Tibial nerve (tissue), 4 donors: ENCODE measurements around the gene RNF215. TPM values are rescaled to one million over a fixed set of nuclear protein-coding genes. Genes with fewer than 3 reads are reported as not detected.

Experiments used
- DNase-seq, 2 donors: peaks; one replicate each; pipeline ENCODE4 v3.0.0-alpha.2; 2019; ENCODE audit warnings: low spot score in 2 of 2
- H3K27ac ChIP-seq, 4 donors: fragments of 200-600 bp; sonication (generic) in 3 of 4; one replicate each; pipeline ENCODE4 v1.5.1; 2017 to 2019; ENCODE audit warnings: mild to moderate bottlenecking in 1 of 4
- H3K27me3 ChIP-seq, 2 donors: fragments of 200-600 bp; sonication (generic) in 1 of 2; one replicate each; pipeline versions ENCODE4 v1.5.1 to v1.6.0; 2017 to 2019
- H3K36me3 ChIP-seq, 3 donors: fragments of 200-600 bp; sonication (generic); one replicate each; pipeline ENCODE4 v1.5.1; 2018 to 2019
- H3K4me1 ChIP-seq, 4 donors: fragments of 200-600 bp; sonication (generic) in 3 of 4; one replicate each; pipeline ENCODE4 v1.5.1; 2017 to 2019
- H3K4me3 ChIP-seq, 4 donors: fragments of 200-600 bp; sonication (generic) in 3 of 4; one replicate each; pipeline ENCODE4 v1.5.1; 2017 to 2019; ENCODE audit warnings: mild to moderate bottlenecking in 1 of 4, moderate library complexity in 1 of 4
- H3K9me3 ChIP-seq, 4 donors: fragments of 200-600 bp; sonication (generic) in 3 of 4; one replicate each; pipeline ENCODE4 v1.5.1; 2017 to 2019
- EP300 ChIP-seq, 2 donors: sonication (generic); formaldehyde crosslinking; IDR thresholded peaks; one replicate each; pipeline ENCODE4 v1.6.1; 2017; ENCODE audit warnings: antibody characterized with exemption in 2 of 2, mild to moderate bottlenecking in 1 of 2
- POLR2A ChIP-seq, 2 donors: fragments of 450-650 bp; IDR thresholded peaks; one replicate each; pipeline ENCODE4 v1.6.1; 2017; ENCODE audit warnings: antibody characterized with exemption in 2 of 2, mild to moderate bottlenecking in 2 of 2, moderate library complexity in 2 of 2
- WGBS, 2 donors: methylation state at CpG; one replicate each; pipeline ENCODE4 v1.1.5; 2018; 5-methylcytosine and 5-hydroxymethylcytosine counted together
- total RNA-seq, 4 donors: library from RNA; depleted of rRNA; stranded (reverse); fragments of >200 nt; gene quantifications; one replicate each; pipeline ENCODE4 v1.1.0, GENCODE V29; 2016
- TF ChIP-seq, protein P1 (sequence below), 5 experiments: fragments of 200-600 bp in 3 of 5; fragments of 450-650 bp in 2 of 5; sonication (generic) in 3 of 5; IDR thresholded peaks; one replicate each; pipeline ENCODE4 v1.5.1; 2016 to 2019; ENCODE audit warnings: antibody characterized with exemption in 5 of 5, mild to moderate bottlenecking in 3 of 5, moderate library complexity in 2 of 5

Gene RNF215
- total RNA-seq, 4 donors from 2014 or later: 19.9 to 42.4 (median 25.2) TPM

GRCh38 chr22:30423959-30424533 is 36.8 kb upstream of the RNF215 start:
- H3K4me1 ChIP-seq: peaks cover 6 to 57% (median 39%) of the 10 kb centered on the region in 4 donors

GRCh38 chr22:30423301-30423958 is 36.2 kb upstream of the RNF215 start:
- H3K4me3 ChIP-seq: peak overlapping the region; percentile 59 to 89 (median 82)
- TF ChIP-seq EP300 (IDR thresholded peaks at IDR 0.05) (peak in 1 of 2 donors; percentile 98), POLR2A (IDR thresholded peaks at IDR 0.05) (peak; percentile 79 to 90)
- TF ChIP-seq, protein P1, sequence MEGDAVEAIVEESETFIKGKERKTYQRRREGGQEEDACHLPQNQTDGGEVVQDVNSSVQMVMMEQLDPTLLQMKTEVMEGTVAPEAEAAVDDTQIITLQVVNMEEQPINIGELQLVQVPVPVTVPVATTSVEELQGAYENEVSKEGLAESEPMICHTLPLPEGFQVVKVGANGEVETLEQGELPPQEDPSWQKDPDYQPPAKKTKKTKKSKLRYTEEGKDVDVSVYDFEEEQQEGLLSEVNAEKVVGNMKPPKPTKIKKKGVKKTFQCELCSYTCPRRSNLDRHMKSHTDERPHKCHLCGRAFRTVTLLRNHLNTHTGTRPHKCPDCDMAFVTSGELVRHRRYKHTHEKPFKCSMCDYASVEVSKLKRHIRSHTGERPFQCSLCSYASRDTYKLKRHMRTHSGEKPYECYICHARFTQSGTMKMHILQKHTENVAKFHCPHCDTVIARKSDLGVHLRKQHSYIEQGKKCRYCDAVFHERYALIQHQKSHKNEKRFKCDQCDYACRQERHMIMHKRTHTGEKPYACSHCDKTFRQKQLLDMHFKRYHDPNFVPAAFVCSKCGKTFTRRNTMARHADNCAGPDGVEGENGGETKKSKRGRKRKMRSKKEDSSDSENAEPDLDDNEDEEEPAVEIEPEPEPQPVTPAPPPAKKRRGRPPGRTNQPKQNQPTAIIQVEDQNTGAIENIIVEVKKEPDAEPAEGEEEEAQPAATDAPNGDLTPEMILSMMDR (IDR thresholded peaks at IDR 0.05): peak in 2 of 5 experiments; percentile 47 to 55
- 0% methylated on average over 12 to 31 of the region's 45 CpGs for WGBS, 2 donors
- no peaks in the 10 kb centered on the region for H3K9me3 ChIP-seq
- peak overlapping the region; percentile 89 to 99 (median 98) for H3K27ac ChIP-seq
- DNase-seq: no peak
- peaks cover 0 to 23% (median 5%) of the 10 kb centered on the region in 3 donors for H3K36me3 ChIP-seq
- peaks cover 6 to 57% (median 39%) of the 10 kb centered on the region in 4 donors for H3K4me1 ChIP-seq
- no peaks in the 10 kb centered on the region for H3K27me3 ChIP-seq

More at GRCh38 chr22:30423959-30424533, 36.8 kb upstream of the RNF215 start:
- Histone ChIP-seq H3K9me3 (no peaks in the 10 kb centered on the region), H3K36me3 (peaks cover 0 to 17% (median 0%) of the 10 kb centered on the region in 3 donors), H3K27me3 (no peaks in the 10 kb centered on the region), H3K4me3 (peak overlapping the region; percentile 59 to 89 (median 82)), H3K27ac (peak overlapping the region; percentile 89 to 99 (median 98))
- DNase-seq: peak; percentile 98 to 99
- WGBS, 2 donors: 1 to 3% methylated on average over 30 to 31 of the region's 31 CpGs
- TF ChIP-seq POLR2A (IDR thresholded peaks at IDR 0.05) (peak in 1 of 2 donors; percentile 74), EP300 (IDR thresholded peaks at IDR 0.05) (peak; percentile 80 to 95)
- TF ChIP-seq, protein P1 (IDR thresholded peaks at IDR 0.05): peak in 1 of 5 experiments; percentile 39

DNA sequence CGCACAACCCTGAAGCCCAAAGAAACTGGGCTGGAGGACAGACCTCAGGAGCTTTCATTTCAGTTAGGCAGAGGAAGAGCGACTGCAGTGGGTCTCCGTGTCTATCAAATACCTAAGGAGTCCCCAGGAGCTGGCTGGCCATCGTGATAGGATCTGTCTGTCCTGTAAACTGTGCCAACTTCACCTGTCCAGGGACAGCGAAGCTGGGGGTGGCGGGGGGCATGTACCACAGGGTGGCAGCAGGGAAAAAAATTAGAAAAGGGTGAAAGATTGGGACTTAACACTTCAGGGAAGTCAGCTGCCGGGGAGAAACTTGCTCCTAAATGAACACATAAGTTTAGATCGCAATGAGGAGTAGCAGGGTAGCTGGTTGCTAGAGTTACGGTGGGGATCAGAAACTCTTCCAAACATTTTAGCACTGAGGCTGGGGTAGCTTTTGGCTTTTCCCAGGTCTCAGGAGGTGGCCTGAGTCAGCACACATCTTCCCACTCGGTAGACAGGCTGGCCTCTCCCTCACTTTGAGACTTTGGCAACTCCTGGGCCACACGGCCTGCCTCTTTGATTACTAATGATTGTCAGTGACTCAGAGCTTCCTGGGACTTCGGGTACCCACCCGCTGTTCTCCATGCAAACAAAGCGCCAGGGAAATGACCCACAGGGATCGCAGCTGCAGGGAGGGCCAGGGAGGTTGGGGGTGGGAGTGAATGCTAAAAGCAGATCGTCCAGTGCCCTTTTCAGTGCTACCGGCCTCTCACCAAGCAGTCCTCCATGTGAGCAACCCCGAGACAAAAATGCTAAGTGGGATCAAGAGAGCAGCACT is 35.5 kb upstream of the RNF215 start:
- peak; percentile 60 to 65 for DNase-seq
- Histone ChIP-seq H3K4me3 (peak overlapping the region; percentile 59 to 89 (median 82)), H3K27ac (peak overlapping the region; percentile 89 to 99 (median 98)), H3K36me3 (peaks cover 0 to 30% (median 5%) of the 10 kb centered on the region in 3 donors), H3K9me3 (no peaks in the 10 kb centered on the region), H3K27me3 (no peaks in the 10 kb centered on the region), H3K4me1 (peaks cover 6 to 57% (median 39%) of the 10 kb centered on the region in 4 donors)
- TF ChIP-seq POLR2A (IDR thresholded peaks at IDR 0.05) (peak in 1 of 2 donors; percentile 47), EP300 (IDR thresholded peaks at IDR 0.05) (peak in 1 of 2 donors; percentile 76)
- TF ChIP-seq, protein P1 (IDR thresholded peaks at IDR 0.05): no peak
- 30 to 31% methylated on average over 18 of the region's 18 CpGs for WGBS, 2 donors

DNA sequence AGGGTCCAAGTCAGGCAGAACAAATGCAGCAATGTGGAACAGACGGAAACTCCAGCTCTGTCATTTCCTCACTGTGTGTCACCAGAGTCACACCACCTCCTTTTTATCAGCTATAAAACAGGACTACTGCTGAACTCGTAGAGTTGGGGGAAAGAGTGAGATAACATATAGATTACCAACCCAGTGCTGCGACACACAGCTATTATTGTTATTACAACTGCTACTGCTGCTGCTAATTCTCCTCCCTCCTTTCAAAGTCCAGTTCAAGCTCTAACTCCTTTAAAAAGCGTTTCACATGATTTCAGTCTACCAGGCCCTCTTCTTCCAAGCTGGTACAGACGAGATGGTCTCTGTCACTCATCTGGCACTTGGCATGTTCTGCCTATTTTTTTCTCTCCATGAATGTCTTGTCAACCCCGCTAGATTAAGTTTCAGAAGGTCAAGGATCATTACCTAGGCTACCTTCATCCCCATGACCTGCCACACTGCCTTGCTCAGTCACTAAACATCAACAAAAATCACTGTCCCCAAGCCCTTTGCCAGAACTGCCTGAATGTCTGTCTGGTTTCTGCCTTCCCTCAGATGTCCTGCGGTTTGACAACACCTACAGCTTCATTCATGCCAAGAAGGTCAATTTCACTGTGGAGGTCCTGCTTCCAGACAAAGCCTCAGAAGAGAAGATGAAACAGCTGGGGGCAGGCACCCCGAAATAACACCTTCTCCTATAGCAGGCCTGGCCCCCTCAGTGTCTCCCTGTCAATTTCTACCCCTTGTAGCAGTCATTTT is 34.7 kb upstream of the RNF215 start:
- WGBS, 2 donors: 57 to 69% methylated on average over 8 of the region's 8 CpGs
- DNase-seq: no peak
- Histone ChIP-seq H3K4me1 (peaks cover 6 to 57% (median 39%) of the 10 kb centered on the region in 4 donors), H3K36me3 (peaks cover 0 to 36% (median 5%) of the 10 kb centered on the region in 3 donors), H3K9me3 (no peaks in the 10 kb centered on the region), H3K27ac (peak overlapping the region; percentile 89 to 99 (median 98)), H3K27me3 (no peaks in the 10 kb centered on the region), H3K4me3 (peak overlapping the region in 2 of 4 donors; percentile 81 to 89)
- no peak for TF ChIP-seq POLR2A (IDR thresholded peaks at IDR 0.05)
- TF ChIP-seq EP300 (IDR thresholded peaks at IDR 0.05): no peak
